ENCODE measurements around the gene TSEN54. TPM values are rescaled to one million over a fixed set of nuclear protein-coding genes. Genes with fewer than 3 reads are reported as not detected.

The TSEN54 gene
- total RNA-seq, 1 experiment from 2014 or later, result 78.7 TPM

DNA sequence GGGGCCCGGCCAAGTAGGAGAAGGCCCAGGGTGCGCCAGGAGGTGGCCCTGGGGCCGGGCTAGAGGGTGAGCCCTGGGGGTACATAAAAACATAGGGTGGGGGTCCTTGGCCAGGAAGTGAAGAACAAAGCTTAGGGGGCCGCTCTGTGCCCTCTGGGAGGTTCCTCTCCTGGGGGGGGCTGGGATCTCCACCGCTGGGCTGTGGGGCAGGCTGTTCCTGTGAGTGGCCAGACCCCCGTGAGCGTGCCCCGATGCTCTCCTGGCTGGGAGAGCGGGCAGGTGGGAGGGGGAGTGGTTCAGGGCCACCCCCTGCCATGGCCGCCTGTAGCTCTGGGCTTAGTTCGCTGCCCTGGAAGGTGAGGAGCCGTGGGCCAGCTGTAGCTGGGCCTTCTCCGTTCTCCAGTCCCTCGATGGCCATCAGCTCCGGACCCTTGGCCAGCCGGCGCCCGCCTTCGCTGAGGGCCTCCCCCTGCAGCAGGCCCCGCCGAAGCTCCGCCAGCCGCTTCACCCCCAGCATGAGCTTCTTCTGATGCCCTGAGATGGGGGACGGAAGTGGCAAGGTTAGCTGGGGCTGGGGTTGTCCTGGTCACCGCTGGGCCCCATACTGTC, 13.5 kb upstream of the TSEN54 start:
- BruUV-seq (replicated peaks), result no TSS peak
- no peak for ATAC-seq
- intact Hi-C loops (cut with micrococcal nuclease; ENCODE audit: unreplicated experiment) (no loop called here), in situ Hi-C loops (cut with HindIII; ENCODE audit: low pct_unique_long_range_greater_than_20kb, low sequenced_read_pairs) (no loop called here)
- no peaks in the 10 kb centered on the region for H3K9me3 ChIP-seq (ENCODE audit: control insufficient read depth, insufficient read depth, low read depth, low read length)
- CTCF ChIA-PET, result interaction anchor here (0.7 to 1.6 kb wide), 2 partner anchors 12 to 14 kb away, joined by 3 to 6 read pairs; partner anchors contain the start of gene TSEN54
- TF ChIP-seq SIN3A (IDR thresholded peaks at IDR 0.05; ENCODE audit: borderline replicate concordance, insufficient read depth, low read depth, low read length) (no peak), TCF7L2 (IDR thresholded peaks at IDR 0.05; ENCODE audit: low read depth, low read length) (no peak), POLR2AphosphoS5 (IDR thresholded peaks at IDR 0.05; ENCODE audit: low read depth, low read length) (no peak), REST (IDR thresholded peaks at IDR 0.05; ENCODE audit: insufficient read depth in 1 of 2, low read depth in 2 of 2, low read length in 1 of 2) (no peak)
- TF ChIP-seq, protein P1, sequence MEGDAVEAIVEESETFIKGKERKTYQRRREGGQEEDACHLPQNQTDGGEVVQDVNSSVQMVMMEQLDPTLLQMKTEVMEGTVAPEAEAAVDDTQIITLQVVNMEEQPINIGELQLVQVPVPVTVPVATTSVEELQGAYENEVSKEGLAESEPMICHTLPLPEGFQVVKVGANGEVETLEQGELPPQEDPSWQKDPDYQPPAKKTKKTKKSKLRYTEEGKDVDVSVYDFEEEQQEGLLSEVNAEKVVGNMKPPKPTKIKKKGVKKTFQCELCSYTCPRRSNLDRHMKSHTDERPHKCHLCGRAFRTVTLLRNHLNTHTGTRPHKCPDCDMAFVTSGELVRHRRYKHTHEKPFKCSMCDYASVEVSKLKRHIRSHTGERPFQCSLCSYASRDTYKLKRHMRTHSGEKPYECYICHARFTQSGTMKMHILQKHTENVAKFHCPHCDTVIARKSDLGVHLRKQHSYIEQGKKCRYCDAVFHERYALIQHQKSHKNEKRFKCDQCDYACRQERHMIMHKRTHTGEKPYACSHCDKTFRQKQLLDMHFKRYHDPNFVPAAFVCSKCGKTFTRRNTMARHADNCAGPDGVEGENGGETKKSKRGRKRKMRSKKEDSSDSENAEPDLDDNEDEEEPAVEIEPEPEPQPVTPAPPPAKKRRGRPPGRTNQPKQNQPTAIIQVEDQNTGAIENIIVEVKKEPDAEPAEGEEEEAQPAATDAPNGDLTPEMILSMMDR (IDR thresholded peaks at IDR 0.05), result no peak
- H3K27ac ChIP-seq (ENCODE audit: low read length), result no peak overlapping the region
- H3K4me1 ChIP-seq (ENCODE audit: control insufficient read depth, insufficient read depth, low read length), result peaks cover 9% of the 10 kb centered on the region; the same call in 1 of the 2 replicates
- no peak for DNase-seq (ENCODE audit: low read depth, low spot score)
- H3K36me3 ChIP-seq (ENCODE audit: control insufficient read depth, insufficient read depth, low read length), result no peaks in the 10 kb centered on the region
- POLR2A ChIA-PET, result no interaction called here
- H3K27me3 ChIP-seq (ENCODE audit: control insufficient read depth, insufficient read depth, low read length), result no peaks in the 10 kb centered on the region
- no peak overlapping the region for H3K4me3 ChIP-seq (ENCODE audit: low read depth in 2 of 2, low read length in 2 of 2)

- no peaks in the 10 kb centered on the region for H3K36me3 ChIP-seq (ENCODE audit: control insufficient read depth, insufficient read depth, low read length)
- CTCF ChIA-PET, result interaction anchor here (1.6 kb wide), 1 partner anchor 13 kb away, joined by 6 read pairs; the partner anchor contains the start of gene TSEN54
- 0 out of 2 replicates have a peak, but pooled peaks have one; percentile 13 for ATAC-seq
Measured at GRCh38 chr17:75503337-75503950, 12.9 kb upstream of the TSEN54 start.

More at GRCh38 chr17:75503337-75503950, 12.9 kb upstream of the TSEN54 start:
- POLR2A ChIA-PET, result interaction anchor here (0.6 kb wide), 1 partner anchor 107 kb away, joined by 4 read pairs; no protein-coding TSS in a partner anchor
- BruUV-seq (replicated peaks), result no TSS peak
- Histone ChIP-seq H3K27ac (ENCODE audit: low read length) (no peak overlapping the region), H3K4me3 (ENCODE audit: low read depth in 2 of 2, low read length in 2 of 2) (no peak overlapping the region), H3K9me3 (ENCODE audit: control insufficient read depth, insufficient read depth, low read depth, low read length) (no peaks in the 10 kb centered on the region), H3K4me1 (ENCODE audit: control insufficient read depth, insufficient read depth, low read length) (peaks cover 12% of the 10 kb centered on the region), H3K27me3 (ENCODE audit: control insufficient read depth, insufficient read depth, low read length) (no peaks in the 10 kb centered on the region)
- no peak for TF ChIP-seq SIN3A (IDR thresholded peaks at IDR 0.05; ENCODE audit: borderline replicate concordance, insufficient read depth, low read depth, low read length)
- TF ChIP-seq REST (IDR thresholded peaks at IDR 0.05; ENCODE audit: insufficient read depth in 1 of 2, low read depth in 2 of 2, low read length in 1 of 2), result no peak
- TF ChIP-seq, protein P1 (IDR thresholded peaks at IDR 0.05), result no peak
- no peak for TF ChIP-seq TCF7L2 (IDR thresholded peaks at IDR 0.05; ENCODE audit: low read depth, low read length)
- TF ChIP-seq POLR2AphosphoS5 (IDR thresholded peaks at IDR 0.05; ENCODE audit: low read depth, low read length), result no peak
- no peak for DNase-seq (ENCODE audit: low read depth, low spot score)
- intact Hi-C loops (cut with micrococcal nuclease; ENCODE audit: unreplicated experiment), result no loop called here
- in situ Hi-C loops (cut with HindIII; ENCODE audit: low pct_unique_long_range_greater_than_20kb, low sequenced_read_pairs), result no loop called here

Data from Panc1 (cell line).